Smooth muscle cell (in vitro differentiated cells): ENCODE measurements around the gene SMARCA4. TPM values are rescaled to one million over a fixed set of nuclear protein-coding genes. Genes with fewer than 3 reads are reported as not detected.
A peak's percentile ranks its signal among the peaks of the same experiment; 100 is the strongest.
"Not testable (repeated sequence)": the region's sequence is repeated elsewhere in the genome, so short reads cannot be mapped to it uniquely, and the experiment has no call there.

Source experiments
- DNase-seq: peaks from one replicate; lab custom pipeline; 2025; ENCODE audit not compliant: unreplicated experiment; lab: John Stamatoyannopoulos, UW
- H2AFZ ChIP-seq: fragments of 200-600 bp; sonication (generic); 2 replicates; pipeline ENCODE4 v1.6.0; 2016; ENCODE audit warnings: antibody characterized with exemption, low read depth, mild to moderate bottlenecking
- H3F3A ChIP-seq: fragments of 200-600 bp; sonication (generic); 2 replicates; pipeline ENCODE4 v1.6.0; 2017; ENCODE audit warnings: antibody characterized with exemption, low read depth
- H3K27ac ChIP-seq: fragments of 200-600 bp; sonication (generic); 2 replicates; pipeline ENCODE4 v1.5.1; 2016; ENCODE audit warnings: low read depth, mild to moderate bottlenecking
- H3K27me3 ChIP-seq: fragments of 200-600 bp; sonication (generic); 2 replicates; pipeline ENCODE4 v1.6.1; 2016; ENCODE audit warnings: low read depth, mild to moderate bottlenecking
- H3K36me3 ChIP-seq: fragments of 200-600 bp; sonication (generic); 2 replicates; pipeline ENCODE4 v1.5.1; 2016; ENCODE audit warnings: low read depth
- H3K4me1 ChIP-seq: fragments of 200-600 bp; sonication (generic); 2 replicates; pipeline ENCODE4 v1.5.1; 2016; ENCODE audit warnings: low read depth
- H3K4me2 ChIP-seq: fragments of 200-600 bp; sonication (generic); 2 replicates; pipeline ENCODE4 v1.6.0; 2016; ENCODE audit warnings: mild to moderate bottlenecking
- H3K4me3 ChIP-seq: fragments of 200-600 bp; sonication (generic); 2 replicates; pipeline ENCODE4 v1.5.1; 2016; ENCODE audit warnings: mild to moderate bottlenecking
- H3K79me2 ChIP-seq: fragments of 200-600 bp; sonication (generic); 2 replicates; pipeline ENCODE4 v1.6.0; 2016; ENCODE audit warnings: low read depth, mild to moderate bottlenecking
- H3K9ac ChIP-seq: fragments of 200-600 bp; sonication (generic); 2 replicates; pipeline ENCODE4 v1.6.0; 2016; ENCODE audit warnings: low read depth
- H3K9me3 ChIP-seq: fragments of 200-600 bp; sonication (generic); replicated peaks from 2 replicates; pipeline ENCODE4 v1.5.1; 2016; ENCODE audit warnings: low read depth
- H4K20me1 ChIP-seq: fragments of 200-600 bp; sonication (generic); 2 replicates; pipeline ENCODE4 v1.6.0; 2016; ENCODE audit warnings: low read depth
- CTCF ChIP-seq: fragments of 200-600 bp; sonication (generic); IDR thresholded peaks from 2 replicates; pipeline ENCODE4 v1.5.1; 2017; ENCODE audit warnings: borderline replicate concordance, mild to moderate bottlenecking, antibody characterized with exemption; ENCODE audit not compliant: insufficient read depth, poor library complexity, severe bottlenecking
- WGBS: methylation state at CpG from one replicate; pipeline ENCODE4 v1.1.7; 2016; ENCODE audit warnings: low lambda C conversion rate; 5-methylcytosine and 5-hydroxymethylcytosine counted together
- polyA plus RNA-seq: library from polyadenylated mRNA; unstranded; fragments of >200 nt; fragmentation: Nextera tagmentation; extraction: Ambion mirVana; gene quantifications from 2 replicates; pipeline ENCODE4 v1.2.1, GENCODE V29; 2016
- total RNA-seq: library from RNA; depleted of rRNA; stranded (reverse); fragments of >200 nt; gene quantifications from 2 replicates; pipeline ENCODE4 v1.2.3, GENCODE V29; 2014

SMARCA4 gene
- total and polyA plus RNA-seq, 2 experiments from 2014 or later: 59.6 to 100 TPM

- no peaks in the 10 kb centered on the region for H3K4me1 ChIP-seq
- H3K9me3 ChIP-seq: no peaks in the 10 kb centered on the region
- DNase-seq: no peak
- WGBS: 79% methylated on average over 9 of the region's 9 CpGs
- H2AFZ ChIP-seq: no peak overlapping the region
- no peaks in the 10 kb centered on the region for H3K27me3 ChIP-seq
- peaks cover 30% of the 10 kb centered on the region for H3K79me2 ChIP-seq
- H3K4me2 ChIP-seq: no peak overlapping the region
- TF ChIP-seq CTCF: no peak
- no peak overlapping the region for H3K9ac ChIP-seq
- H3K4me3 ChIP-seq: no peak overlapping the region
- H3K36me3 ChIP-seq: no peaks in the 10 kb centered on the region
- H3F3A ChIP-seq: no peaks in the 10 kb centered on the region
- H4K20me1 ChIP-seq: peaks cover 20% of the 10 kb centered on the region
- no peak overlapping the region for H3K27ac ChIP-seq
Observed at GRCh38 chr19:10935371-10936059, 25.3 kb upstream of the SMARCA4 start.

- no peaks in the 10 kb centered on the region for H3K36me3 ChIP-seq
- no peaks in the 10 kb centered on the region for H3K4me1 ChIP-seq
- H3K27me3 ChIP-seq: no peaks in the 10 kb centered on the region
- H4K20me1 ChIP-seq: peaks cover 11% of the 10 kb centered on the region
- H2AFZ ChIP-seq: no peak overlapping the region
- peaks cover 20% of the 10 kb centered on the region for H3K79me2 ChIP-seq
- no peak overlapping the region for H3K9ac ChIP-seq
- WGBS: 6% methylated on average over 11 of the region's 11 CpGs
- no peak overlapping the region for H3K27ac ChIP-seq
- H3K9me3 ChIP-seq: no peaks in the 10 kb centered on the region
- peak overlapping the region; percentile 22 for H3K4me3 ChIP-seq
- H3F3A ChIP-seq: no peaks in the 10 kb centered on the region
- H3K4me2 ChIP-seq: peak overlapping the region; percentile 76
- DNase-seq: no peak
- peak; percentile 55 for TF ChIP-seq CTCF
Observed at GRCh38 chr19:10936661-10937084, 24.2 kb upstream of the SMARCA4 start.

- not testable (repeated sequence) for H3K27me3 ChIP-seq, H3K4me1 ChIP-seq, H2AFZ ChIP-seq, H3K9me3 ChIP-seq, DNase-seq, H3K36me3 ChIP-seq, H3K4me2 ChIP-seq, H3K79me2 ChIP-seq, H3K27ac ChIP-seq, H3F3A ChIP-seq, H4K20me1 ChIP-seq, H3K4me3 ChIP-seq, H3K9ac ChIP-seq
- WGBS: 86% methylated on average over 12 of the region's 14 CpGs
Observed at GRCh38 chr19:10941649-10942048, 19.2 kb upstream of the SMARCA4 start.

- DNase-seq, H3K27me3 ChIP-seq, H4K20me1 ChIP-seq, H3K9me3 ChIP-seq, H3K79me2 ChIP-seq, H3K27ac ChIP-seq, H3K4me3 ChIP-seq, H3K9ac ChIP-seq, H3K4me1 ChIP-seq, H2AFZ ChIP-seq, H3F3A ChIP-seq, H3K36me3 ChIP-seq, H3K4me2 ChIP-seq: not testable (repeated sequence)
- WGBS: 77% methylated on average over 4 of the region's 4 CpGs
Observed at GRCh38 chr19:10943412-10943811, 17.4 kb upstream of the SMARCA4 start.
